LoVo (cell line): ENCODE measurements around the gene HEATR5A.
A peak's percentile ranks its signal among the peaks of the same experiment; 100 is the strongest.

Experiments used
- DNase-seq: peaks from one replicate; pipeline ENCODE4 v3.0.0-alpha.2; 2016; ENCODE audit warnings: low spot score

HEATR5A gene

GRCh38 chr14:31426663-31427062 lies 6.3 kb upstream of the HEATR5A start:
- no peak for DNase-seq

- no peak for DNase-seq
Observed at GRCh38 chr14:31425905-31426304, 5.6 kb upstream of the HEATR5A start.

GRCh38 chr14:31421200-31421599 lies 850 bp upstream of the HEATR5A start:
- no peak for DNase-seq

- peak; percentile 57 for DNase-seq
Observed at GRCh38 chr14:31419967-31420318, 407 bp downstream of the HEATR5A start.

GRCh38 chr14:31419179-31419966 lies 977 bp downstream of the HEATR5A start:
- no peak for DNase-seq

- no peak for DNase-seq
Observed at GRCh38 chr14:31418440-31418839, 1.9 kb downstream of the HEATR5A start.

- DNase-seq = peak; percentile 2
Observed at GRCh38 chr14:31414190-31414833, 6.0 kb downstream of the HEATR5A start.

- no peak for DNase-seq
Observed at GRCh38 chr14:31411218-31411727, 9.1 kb downstream of the HEATR5A start.

- DNase-seq = no peak
Observed at GRCh38 chr14:31410048-31410650, 10.2 kb downstream of the HEATR5A start.

GRCh38 chr14:31408421-31408820 lies 11.9 kb downstream of the HEATR5A start:
- no peak for DNase-seq

DNA sequence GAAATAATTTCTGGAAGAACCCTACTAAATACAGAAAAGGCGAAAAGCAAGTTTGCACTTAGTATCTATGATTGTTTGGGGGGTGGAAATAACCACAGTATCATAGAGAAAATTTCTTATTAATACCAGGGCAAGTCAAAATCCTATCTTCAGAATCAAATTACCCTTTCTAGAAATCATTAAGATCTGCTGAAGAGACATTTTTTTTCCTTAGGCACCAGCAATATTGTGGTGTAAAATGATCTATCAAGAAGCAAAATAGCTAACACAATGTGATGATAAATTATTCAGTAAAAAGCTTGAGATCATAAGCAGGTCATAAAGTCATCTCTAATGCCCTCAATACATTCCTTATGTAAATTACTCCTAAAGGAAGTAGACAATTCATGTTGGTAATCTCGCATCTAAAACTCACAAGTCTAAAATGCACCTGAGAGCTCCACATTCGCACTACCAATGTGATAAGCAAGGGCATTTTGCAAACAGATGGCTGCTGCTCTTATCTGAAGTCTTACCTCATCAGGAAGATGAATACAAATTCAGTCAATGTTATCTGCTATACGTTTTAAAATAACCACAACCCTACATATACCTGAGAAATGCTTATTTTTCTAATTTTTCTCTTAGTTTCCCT lies 14.6 kb downstream of the HEATR5A start:
- no peak for DNase-seq

GRCh38 chr14:31405106-31405505 lies 15.2 kb downstream of the HEATR5A start:
- no peak for DNase-seq

DNA sequence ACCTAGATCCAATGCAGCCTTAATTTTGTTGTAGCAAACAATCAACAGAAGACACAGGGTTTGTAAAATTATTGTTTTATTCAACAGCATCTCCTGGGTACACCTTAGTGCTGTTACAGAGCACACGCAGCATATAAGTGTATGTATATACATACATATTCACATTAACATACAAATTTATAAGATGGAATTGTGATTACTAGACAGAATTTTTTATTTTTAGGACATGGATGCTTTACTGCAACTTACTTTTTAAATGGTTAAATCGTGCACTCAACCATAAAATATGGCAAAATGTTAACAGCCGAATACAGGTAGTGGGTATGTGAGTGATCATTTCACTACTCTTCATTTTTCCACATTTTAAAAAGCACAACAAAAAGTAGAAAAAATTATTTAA lies 16.6 kb downstream of the HEATR5A start:
- no peak for DNase-seq

DNA sequence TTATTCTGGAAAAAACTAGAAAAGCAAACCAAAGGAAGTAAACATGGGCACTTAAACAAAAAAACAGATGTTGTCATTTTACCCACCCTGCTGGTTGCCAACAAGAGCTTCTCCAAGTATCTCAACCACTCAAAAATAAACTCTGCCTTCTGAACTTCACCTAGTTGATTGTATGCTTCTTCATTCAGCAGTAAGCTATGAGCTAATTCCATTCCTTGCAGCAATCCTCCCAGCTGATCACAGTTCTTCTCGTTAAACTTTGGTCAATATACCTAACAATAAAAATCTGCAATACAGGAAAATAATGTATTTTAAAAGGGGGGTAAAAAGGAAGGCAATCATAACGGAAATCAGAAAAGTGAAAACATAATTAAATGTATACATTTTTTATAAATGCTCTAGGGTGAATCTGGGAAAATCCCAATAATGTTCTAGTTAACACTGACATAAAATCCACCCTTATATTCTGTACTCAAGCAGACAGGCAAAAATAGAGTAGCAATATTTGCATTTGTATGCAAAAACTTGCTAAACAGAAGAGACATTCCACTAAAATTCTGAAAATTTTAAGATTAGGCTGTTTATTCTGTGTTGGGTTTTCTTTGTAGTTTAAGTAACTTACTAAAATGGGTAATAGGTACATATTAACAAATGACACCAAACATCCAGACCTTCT lies 17.4 kb downstream of the HEATR5A start:
- DNase-seq = no peak

GRCh38 chr14:31401369-31401932 lies 18.9 kb downstream of the HEATR5A start:
- DNase-seq = no peak

- DNase-seq = no peak
Observed at GRCh38 chr14:31400031-31400638, 20.2 kb downstream of the HEATR5A start.

- no peak for DNase-seq
Observed at GRCh38 chr14:31395572-31396205, 24.7 kb downstream of the HEATR5A start.

DNA sequence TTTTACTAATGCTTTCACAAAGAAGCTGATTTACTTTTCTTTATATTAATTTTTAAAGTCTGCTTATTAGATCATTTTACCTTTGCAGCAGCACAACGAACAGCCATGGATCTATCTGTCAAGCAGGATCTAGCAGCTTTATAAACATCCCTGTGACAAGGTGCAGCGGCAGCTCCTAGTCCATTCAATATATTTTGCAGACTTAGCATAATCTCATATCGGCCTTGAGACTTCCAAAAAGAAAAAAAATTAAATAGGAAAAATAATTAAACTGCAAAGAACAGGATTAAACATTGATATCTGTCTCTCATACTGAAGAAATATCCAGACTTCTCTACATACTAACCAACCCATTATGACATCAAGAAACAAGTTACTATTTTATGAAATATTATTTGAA lies 25.2 kb downstream of the HEATR5A start:
- DNase-seq = no peak

GRCh38 chr14:31391977-31392503 lies 28.3 kb downstream of the HEATR5A start:
- DNase-seq = no peak

DNA sequence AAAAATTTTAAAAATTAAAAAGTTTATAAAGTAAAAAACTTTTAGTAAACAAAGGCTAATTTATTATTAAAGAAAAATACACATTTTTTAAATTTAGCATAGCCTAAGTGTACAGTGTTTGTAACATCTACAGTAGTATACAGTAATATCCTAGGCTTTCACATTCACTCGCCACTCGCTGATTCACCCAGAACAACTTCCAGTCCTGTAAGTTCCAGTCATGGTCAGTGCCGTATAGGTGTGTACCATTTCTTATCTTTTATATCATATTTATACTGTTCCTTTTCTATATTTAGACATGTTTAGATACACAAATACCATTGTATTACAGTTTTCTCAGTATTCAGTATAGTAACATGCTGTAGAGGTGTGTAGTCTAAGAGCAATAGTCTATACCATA lies 28.9 kb downstream of the HEATR5A start:
- DNase-seq = no peak

GRCh38 chr14:31389946-31390345 lies 30.4 kb downstream of the HEATR5A start:
- DNase-seq = no peak
